Fibroblast of mammary gland (primary cell): ENCODE results near the gene GPATCH2.

Experiments
- DNase-seq: peaks from one replicate; pipeline ENCODE4 v3.0.0-alpha.2; 2010; ENCODE audit warnings: low read depth
- H3K4me3 ChIP-seq: 2 replicates; pipeline ENCODE4 v1.5.1; 2011; ENCODE audit warnings: low read depth, mild to moderate bottlenecking, low read length, moderate library complexity; ENCODE audit not compliant: control insufficient read depth
- TF ChIP-seq, protein P1 (sequence below): conservative IDR thresholded peaks from 2 replicates; pipeline ENCODE4 v1.5.1; 2011; ENCODE audit warnings: low read depth, low read length, inconsistent platforms; ENCODE audit not compliant: control insufficient read depth, insufficient read depth

GPATCH2 gene

DNA sequence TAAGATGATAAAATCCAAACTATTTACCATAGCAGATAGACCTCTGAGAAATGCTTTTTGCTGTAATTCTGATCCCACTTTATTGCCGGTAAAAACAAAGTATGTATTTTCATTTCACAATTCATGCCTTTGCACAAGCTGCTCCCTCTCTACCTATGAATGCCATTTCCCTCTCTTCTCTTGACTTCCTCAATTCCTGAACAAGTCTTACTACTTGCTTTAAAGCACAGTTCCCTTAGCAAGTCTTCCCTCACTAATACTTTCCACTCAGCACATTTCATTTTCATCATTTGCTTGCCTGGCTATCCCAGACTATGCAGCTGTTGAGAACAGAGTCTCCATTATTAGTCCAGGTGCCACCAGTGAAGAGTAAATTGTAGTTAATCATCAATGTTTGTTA lies 13.8 kb downstream of the GPATCH2 start:
- no peak overlapping the region for H3K4me3 ChIP-seq
- TF ChIP-seq, protein P1, sequence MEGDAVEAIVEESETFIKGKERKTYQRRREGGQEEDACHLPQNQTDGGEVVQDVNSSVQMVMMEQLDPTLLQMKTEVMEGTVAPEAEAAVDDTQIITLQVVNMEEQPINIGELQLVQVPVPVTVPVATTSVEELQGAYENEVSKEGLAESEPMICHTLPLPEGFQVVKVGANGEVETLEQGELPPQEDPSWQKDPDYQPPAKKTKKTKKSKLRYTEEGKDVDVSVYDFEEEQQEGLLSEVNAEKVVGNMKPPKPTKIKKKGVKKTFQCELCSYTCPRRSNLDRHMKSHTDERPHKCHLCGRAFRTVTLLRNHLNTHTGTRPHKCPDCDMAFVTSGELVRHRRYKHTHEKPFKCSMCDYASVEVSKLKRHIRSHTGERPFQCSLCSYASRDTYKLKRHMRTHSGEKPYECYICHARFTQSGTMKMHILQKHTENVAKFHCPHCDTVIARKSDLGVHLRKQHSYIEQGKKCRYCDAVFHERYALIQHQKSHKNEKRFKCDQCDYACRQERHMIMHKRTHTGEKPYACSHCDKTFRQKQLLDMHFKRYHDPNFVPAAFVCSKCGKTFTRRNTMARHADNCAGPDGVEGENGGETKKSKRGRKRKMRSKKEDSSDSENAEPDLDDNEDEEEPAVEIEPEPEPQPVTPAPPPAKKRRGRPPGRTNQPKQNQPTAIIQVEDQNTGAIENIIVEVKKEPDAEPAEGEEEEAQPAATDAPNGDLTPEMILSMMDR = no peak
- DNase-seq = no peak

DNA sequence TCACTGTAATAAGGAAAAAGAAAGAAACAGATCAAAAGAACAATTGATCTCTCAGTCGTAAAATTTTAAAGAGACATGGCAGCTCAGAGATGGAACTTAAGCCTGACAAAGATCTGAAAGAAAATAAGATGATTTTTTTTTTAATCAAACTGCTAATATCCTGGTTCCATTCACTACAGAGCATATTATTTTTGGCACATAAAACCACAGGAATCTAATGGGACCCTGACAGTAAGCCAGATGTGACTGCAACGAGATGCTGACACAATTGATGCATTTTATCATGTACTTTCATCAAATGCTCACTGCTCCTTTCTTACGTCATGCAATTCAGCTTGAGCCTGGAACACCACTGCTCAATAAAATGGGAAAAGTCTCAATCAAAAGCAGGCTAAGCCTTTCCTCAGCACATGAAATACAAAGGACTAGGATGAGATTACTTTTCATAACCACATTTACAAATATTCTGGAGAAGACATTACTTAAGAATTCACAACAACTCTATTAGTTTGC lies 16.6 kb downstream of the GPATCH2 start:
- H3K4me3 ChIP-seq = no peak overlapping the region
- peak; percentile 23 for DNase-seq
- TF ChIP-seq, protein P1 = no peak

DNA sequence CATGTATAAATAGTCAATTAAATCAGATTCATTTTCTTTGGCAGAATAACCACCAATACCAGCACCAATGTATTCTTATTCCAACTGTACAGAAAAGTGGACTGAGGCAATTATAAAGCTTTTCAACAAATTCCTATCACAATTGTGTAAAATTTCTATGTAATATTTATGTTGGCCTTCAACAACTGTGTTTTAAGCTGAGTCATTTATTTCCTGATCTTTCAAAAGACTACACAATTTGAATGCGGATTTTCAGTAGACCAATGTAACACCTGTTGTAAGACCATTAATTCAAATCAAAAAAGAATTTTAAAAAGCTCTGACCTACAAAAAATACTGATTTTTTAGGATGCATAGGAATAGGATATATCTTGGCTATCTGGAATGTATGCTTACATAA lies 25.5 kb downstream of the GPATCH2 start:
- no peak for DNase-seq
- no peak overlapping the region for H3K4me3 ChIP-seq
- TF ChIP-seq, protein P1 = no peak

DNA sequence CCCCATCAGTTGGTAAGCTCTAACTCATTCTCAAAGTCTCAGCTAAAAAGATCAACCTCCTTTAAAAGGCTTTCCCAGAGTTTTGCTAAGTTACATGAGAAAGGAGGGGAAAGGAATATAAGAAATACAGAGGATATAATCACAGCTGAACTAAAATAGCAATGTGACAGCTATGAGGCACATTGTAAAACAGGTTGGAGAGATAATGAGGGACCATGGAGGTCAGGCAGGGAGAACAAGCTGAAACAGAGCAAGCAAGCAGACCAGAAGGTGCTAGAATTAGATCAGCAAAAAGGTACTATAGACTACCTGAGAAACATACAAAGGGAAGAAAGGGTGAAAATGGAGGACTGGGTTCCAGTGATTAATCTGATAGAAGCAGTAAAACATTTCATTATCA lies 28.5 kb downstream of the GPATCH2 start:
- no peak overlapping the region for H3K4me3 ChIP-seq
- no peak for DNase-seq
- TF ChIP-seq, protein P1 = no peak

DNA sequence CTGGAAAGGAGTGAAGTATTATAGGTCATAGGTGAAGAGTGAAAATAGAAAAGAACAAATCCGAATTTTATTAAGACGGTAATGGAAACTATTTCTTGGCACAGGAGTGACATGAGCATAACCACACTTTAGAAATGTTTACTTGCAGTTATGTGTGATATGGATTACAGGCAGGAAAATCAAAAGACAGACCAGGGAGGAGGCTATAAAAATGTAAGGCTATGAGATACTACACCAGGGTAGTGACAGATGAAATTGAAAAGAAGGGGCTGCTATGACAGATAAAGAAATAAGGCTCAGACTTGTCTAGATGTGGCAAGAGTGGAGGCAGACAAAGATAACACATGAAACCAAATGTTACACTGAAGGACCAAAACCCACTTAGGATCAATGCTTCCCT lies 31.7 kb downstream of the GPATCH2 start:
- TF ChIP-seq, protein P1 = no peak

DNA sequence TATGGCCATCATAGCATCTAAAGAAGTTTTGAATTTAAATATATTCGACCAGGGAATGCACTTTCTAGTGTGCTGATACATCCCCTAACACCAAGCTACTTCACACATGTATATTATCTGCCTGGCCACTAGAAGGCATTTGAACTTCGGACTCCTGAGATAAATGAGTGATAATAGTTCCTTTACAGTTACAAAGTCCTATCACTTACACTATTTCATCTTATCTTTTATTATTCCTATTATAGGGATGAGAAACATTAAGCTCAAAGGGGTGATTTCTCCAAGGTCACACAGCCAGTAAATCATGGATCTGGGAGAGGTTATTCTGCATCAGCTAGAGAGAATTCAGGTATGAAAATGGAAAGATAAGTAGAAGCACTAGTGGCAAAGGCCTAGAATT lies 40.3 kb downstream of the GPATCH2 start:
- no peak overlapping the region for H3K4me3 ChIP-seq
- TF ChIP-seq, protein P1 = no peak
- no peak for DNase-seq

More for the DNA sequence above, 31.7 kb downstream of the GPATCH2 start:
- DNase-seq = no peak
- no peak overlapping the region for H3K4me3 ChIP-seq

DNA sequence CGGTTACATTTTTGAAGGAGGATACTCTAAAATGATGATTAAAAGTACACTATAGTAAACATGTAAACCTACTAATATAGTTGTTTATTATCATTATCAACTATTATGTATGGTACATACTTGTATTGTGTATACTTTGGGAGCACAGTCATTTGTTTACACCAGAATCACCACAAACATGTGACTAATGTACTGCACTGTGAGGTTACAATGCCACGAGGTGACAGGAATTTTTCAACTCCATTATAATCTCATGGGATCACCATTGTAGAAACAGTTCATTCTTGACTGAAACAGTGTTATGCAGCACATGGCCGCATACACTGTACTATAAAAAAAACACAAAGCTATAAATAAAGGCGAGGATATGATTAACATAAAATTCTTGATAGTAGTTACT lies 44.3 kb downstream of the GPATCH2 start:
- TF ChIP-seq, protein P1 = no peak
- peak; percentile 13 for DNase-seq
- H3K4me3 ChIP-seq = no peak overlapping the region
